Medulla oblongata (tissue), 1 donor: Measurements from ENCODE around the gene ASNS.

ENCODE experiments used
- DNase-seq: peaks from one replicate; pipeline ENCODE4 v3.0.0-alpha.2; 2015; ENCODE audit errors: extremely low spot score

ASNS gene

GRCh38 chr7:97842772-97843345, 29.3 kb downstream of the ASNS start:
- DNase-seq, result no peak

- no peak for DNase-seq
Observed at GRCh38 chr7:97842006-97842405, 30.2 kb downstream of the ASNS start.

- DNase-seq, result peak; percentile 84
Observed at GRCh38 chr7:97835296-97836138, 36.7 kb downstream of the ASNS start.

GRCh38 chr7:97819161-97819560, 53.0 kb downstream of the ASNS start:
- no peak for DNase-seq

- no peak for DNase-seq
Observed at GRCh38 chr7:97818066-97818663, 54.0 kb downstream of the ASNS start.
